C4-2B (cell line): ENCODE data around the gene INSL6.
"Not testable (repeated sequence)": the region's sequence is repeated elsewhere in the genome, so short reads cannot be mapped to it uniquely, and the experiment has no call there.

Experiments used
- ZFX ChIP-seq: fragments of 450-650 bp; IDR thresholded peaks from 2 replicates; pipeline ENCODE4 v1.6.1; 2017
- TF ChIP-seq, protein P1 (sequence below): fragments of 450-650 bp; conservative IDR thresholded peaks from 2 replicates; pipeline ENCODE4 v1.5.1; 2017; ENCODE audit warnings: mild to moderate bottlenecking

DNA sequence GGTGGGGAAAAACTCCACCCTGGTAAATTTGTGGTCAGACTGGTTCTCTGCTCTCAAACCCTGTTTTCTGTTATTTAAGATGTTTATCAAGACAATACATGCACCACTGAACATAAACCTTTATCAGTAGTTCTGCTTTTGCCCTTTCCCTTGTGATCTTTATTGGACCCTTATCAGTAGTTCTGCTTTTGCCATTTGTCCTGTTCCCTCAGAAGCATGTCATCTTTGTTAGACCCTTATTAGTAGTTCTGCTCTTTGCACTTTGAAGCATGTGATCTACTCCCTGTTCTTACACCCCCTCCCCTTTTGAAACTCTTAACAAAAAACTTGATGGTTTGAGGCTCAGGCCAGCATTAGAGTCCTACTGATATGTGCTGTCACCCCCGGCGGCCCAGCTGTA, 4.8 kb downstream of the INSL6 start:
- TF ChIP-seq, protein P1, sequence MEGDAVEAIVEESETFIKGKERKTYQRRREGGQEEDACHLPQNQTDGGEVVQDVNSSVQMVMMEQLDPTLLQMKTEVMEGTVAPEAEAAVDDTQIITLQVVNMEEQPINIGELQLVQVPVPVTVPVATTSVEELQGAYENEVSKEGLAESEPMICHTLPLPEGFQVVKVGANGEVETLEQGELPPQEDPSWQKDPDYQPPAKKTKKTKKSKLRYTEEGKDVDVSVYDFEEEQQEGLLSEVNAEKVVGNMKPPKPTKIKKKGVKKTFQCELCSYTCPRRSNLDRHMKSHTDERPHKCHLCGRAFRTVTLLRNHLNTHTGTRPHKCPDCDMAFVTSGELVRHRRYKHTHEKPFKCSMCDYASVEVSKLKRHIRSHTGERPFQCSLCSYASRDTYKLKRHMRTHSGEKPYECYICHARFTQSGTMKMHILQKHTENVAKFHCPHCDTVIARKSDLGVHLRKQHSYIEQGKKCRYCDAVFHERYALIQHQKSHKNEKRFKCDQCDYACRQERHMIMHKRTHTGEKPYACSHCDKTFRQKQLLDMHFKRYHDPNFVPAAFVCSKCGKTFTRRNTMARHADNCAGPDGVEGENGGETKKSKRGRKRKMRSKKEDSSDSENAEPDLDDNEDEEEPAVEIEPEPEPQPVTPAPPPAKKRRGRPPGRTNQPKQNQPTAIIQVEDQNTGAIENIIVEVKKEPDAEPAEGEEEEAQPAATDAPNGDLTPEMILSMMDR: not testable (repeated sequence)
- not testable (repeated sequence) for TF ChIP-seq ZFX
